Adrenal gland (tissue), 5 donors: ENCODE results near the gene IFNA17.
"Not testable (repeated sequence)": the region's sequence is repeated elsewhere in the genome, so short reads cannot be mapped to it uniquely, and the experiment has no call there.

Experiments used
- POLR2A ChIP-seq, 2 donors: fragments of 450-650 bp; IDR thresholded peaks; one replicate each; pipeline ENCODE4 v1.6.1; 2017; ENCODE audit warnings: antibody characterized with exemption in 2 of 2, mild to moderate bottlenecking in 2 of 2, moderate library complexity in 1 of 2
- TF ChIP-seq, protein P1 (sequence below), 6 experiments: fragments of 450-650 bp in 4 of 6; fragments of 200-600 bp in 2 of 6; sonication (generic) in 1 of 6; IDR thresholded peaks; 1 replicate in 5 of 6; 2 replicates in 1 of 6; pipeline versions ENCODE4 v1.5.1 to v1.8.0; 2016 to 2021; ENCODE audit warnings: antibody characterized with exemption in 6 of 6, mild to moderate bottlenecking in 2 of 6, moderate library complexity in 1 of 6
- donor health status: DM: no; HTN: no; CAD: no.

- TF ChIP-seq, protein P1, sequence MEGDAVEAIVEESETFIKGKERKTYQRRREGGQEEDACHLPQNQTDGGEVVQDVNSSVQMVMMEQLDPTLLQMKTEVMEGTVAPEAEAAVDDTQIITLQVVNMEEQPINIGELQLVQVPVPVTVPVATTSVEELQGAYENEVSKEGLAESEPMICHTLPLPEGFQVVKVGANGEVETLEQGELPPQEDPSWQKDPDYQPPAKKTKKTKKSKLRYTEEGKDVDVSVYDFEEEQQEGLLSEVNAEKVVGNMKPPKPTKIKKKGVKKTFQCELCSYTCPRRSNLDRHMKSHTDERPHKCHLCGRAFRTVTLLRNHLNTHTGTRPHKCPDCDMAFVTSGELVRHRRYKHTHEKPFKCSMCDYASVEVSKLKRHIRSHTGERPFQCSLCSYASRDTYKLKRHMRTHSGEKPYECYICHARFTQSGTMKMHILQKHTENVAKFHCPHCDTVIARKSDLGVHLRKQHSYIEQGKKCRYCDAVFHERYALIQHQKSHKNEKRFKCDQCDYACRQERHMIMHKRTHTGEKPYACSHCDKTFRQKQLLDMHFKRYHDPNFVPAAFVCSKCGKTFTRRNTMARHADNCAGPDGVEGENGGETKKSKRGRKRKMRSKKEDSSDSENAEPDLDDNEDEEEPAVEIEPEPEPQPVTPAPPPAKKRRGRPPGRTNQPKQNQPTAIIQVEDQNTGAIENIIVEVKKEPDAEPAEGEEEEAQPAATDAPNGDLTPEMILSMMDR (IDR thresholded peaks at IDR 0.05), result not testable (repeated sequence)
- TF ChIP-seq POLR2A (IDR thresholded peaks at IDR 0.05), result not testable (repeated sequence)
Measured at GRCh38 chr9:21217211-21217610, 10.8 kb downstream of the IFNA17 start, which contains the start of gene IFNA16.
